ENCODE data around the gene SIAE. TPM values are rescaled to one million over a fixed set of nuclear protein-coding genes. Genes with fewer than 3 reads are reported as not detected.

Gene SIAE, protein sequence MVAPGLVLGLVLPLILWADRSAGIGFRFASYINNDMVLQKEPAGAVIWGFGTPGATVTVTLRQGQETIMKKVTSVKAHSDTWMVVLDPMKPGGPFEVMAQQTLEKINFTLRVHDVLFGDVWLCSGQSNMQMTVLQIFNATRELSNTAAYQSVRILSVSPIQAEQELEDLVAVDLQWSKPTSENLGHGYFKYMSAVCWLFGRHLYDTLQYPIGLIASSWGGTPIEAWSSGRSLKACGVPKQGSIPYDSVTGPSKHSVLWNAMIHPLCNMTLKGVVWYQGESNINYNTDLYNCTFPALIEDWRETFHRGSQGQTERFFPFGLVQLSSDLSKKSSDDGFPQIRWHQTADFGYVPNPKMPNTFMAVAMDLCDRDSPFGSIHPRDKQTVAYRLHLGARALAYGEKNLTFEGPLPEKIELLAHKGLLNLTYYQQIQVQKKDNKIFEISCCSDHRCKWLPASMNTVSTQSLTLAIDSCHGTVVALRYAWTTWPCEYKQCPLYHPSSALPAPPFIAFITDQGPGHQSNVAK
- total RNA-seq = 13.1 and 16.0 TPM in 2 replicates

DNA sequence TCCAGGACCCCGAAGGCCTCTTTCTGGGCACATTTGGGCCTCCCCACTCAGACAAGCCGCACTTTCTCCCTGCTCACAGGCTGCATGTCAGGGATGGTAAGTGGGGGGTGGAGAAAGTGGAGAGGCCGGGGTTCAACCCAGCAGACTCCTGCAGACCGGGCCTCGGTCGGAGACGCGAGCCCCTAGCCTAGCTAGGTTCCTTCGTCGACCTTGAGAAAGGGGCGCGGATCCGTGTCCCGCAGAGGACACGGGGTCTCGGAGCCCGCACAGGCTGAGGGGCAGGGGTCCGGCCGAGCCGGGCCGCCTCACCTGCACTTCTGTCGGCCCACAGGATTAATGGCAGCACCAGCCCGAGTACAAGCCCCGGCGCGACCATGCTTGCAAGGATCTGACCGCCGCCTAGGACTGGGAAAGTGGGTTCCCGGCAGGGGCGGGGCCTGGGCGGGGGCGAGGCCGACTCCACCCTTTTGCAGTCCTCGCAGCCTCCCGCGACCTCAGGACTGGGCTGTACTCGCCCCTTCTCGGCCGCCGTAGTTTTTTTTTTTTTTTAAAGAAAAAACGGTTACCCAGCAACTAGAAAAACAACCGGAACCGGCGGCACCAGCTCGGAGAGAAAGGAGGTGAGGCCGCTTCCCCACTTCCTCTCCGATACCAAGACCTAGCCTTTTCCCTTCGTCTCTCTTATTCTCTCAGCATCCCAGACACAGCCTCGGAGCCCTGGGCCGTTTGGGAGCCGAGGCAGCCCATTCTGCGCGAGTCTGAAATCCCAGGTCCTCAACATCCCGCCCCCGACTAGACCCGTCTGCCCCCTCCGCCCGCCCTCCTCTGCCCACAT is at the start of gene SIAE, which contains the start of gene SPA17:
SIAE (minus strand) TSS at position 407 of the 835 bp plus-strand sequence; CDS start at position 376, 31 bp downstream.
SPA17 (plus strand) TSS at position 572 of the 835 bp plus-strand sequence. CDS start 1,361 bp downstream, outside the sequence.

DNA sequence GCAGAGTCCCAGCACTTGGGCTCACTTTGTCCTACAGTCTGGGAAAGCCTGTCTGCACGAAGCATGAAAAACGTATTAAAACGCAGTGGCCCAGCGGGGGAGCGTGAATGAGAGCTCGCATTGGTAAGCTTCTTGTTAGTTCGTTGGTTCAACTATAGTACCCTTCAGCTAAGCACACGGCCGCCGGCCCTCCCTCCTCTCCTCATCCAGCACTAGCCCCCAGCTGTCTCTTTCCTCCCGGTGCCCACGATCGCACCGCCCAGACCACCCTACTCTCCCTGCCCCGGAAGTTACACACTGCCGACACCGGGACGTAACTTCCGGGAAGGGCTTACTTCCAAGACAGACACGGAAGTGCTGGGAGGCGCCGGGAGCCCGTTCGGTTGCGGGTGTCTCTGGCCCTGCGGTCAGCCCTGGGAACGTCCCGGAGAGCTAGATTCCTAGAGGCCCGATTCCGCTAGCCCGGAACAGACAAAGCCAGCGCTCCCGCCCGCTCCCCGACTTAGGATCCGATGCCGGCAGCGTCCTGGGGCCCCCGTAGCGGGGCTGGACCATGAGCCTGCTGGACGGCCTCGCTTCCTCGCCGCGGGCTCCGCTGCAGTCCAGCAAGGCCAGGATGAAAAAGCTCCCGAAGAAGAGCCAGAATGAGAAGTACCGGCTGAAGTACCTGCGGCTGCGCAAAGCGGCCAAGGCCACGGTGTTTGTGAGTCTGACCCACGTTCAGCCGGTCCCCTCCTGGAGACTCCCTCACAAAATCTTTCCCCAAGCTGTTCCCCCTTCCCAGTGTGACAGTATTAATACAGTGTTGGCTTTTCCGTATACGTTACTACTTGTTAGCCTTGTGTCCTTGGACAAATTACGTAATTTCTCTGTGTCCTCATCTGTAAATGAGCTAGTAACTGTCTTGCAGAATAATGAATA is 50.7 kb downstream of the SIAE start, which contains the start of gene TBRG1:
TBRG1 (plus strand) TSS at position 334 of the 921 bp plus-strand sequence; CDS start at position 554, 220 bp downstream.

DNA sequence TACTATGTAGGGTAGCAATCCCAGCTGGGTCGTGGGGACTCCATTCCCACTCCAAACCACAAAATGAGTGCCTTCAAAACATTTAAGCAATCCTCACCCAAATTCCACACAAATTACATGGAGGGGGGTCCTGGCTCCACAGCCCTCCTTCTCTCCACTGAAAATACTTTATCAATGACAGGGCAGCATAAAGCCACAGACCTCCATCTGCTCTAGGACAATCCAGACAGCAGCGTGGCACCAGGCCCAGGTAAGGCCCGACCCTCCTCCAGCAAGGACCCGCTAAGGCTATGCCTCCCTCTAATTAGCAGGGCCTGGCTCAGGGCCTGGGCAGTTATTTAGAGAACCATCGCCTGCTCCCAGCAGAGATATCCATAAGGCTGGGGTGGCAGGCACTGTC is 62.5 kb downstream of the SIAE start, which contains the start of gene PANX3:
PANX3 (plus strand) TSS at position 365 of the 400 bp plus-strand sequence. CDS start 129 bp downstream, outside the sequence.

Small RNA genes within 50 kb of the gene (small RNA-seq; reads per million reads assigned to genes)
- gene RNA5SP352 = not detected

Other genes with a start within 250 kb of the SIAE start
- gene OR8B4, start 248.9 kb downstream of the SIAE start, total RNA-seq = not detected in 2 replicates
- not detected in 2 replicates for gene OR8B8, start 228.0 kb downstream of the SIAE start, total RNA-seq
- not detected in 2 replicates for gene OR8B12, start 130.1 kb downstream of the SIAE start, total RNA-seq
- under 0.01 TPM in 1 of 2 replicates, not detected in the other for gene OR8A1, start 103.7 kb downstream of the SIAE start, total RNA-seq
- gene PANX3, start 62.3 kb downstream of the SIAE start, total RNA-seq = 0.22 TPM in 1 of 2 replicates, not detected in the other
- 36.2 and 36.4 TPM in 2 replicates for gene TBRG1, start 50.9 kb downstream of the SIAE start, total RNA-seq
- gene SPA17, start 165 bp upstream of the SIAE start, total RNA-seq = 18.9 and 23.9 TPM in 2 replicates
- 0.39 and 0.65 TPM in 2 replicates for gene NRGN, start 66.2 kb upstream of the SIAE start, total RNA-seq
- gene VSIG2, start 78.5 kb upstream of the SIAE start, total RNA-seq = not detected in 2 replicates
- gene ESAM, start 88.6 kb upstream of the SIAE start, total RNA-seq = 0.13 and 0.54 TPM in 2 replicates
- 10.2 and 10.8 TPM in 2 replicates for gene MSANTD2, start 126.7 kb upstream of the SIAE start, total RNA-seq
- gene ROBO3, start 191.7 kb upstream of the SIAE start, total RNA-seq = 4.4 and 4.9 TPM in 2 replicates
- gene ROBO4, start 224.1 kb upstream of the SIAE start, total RNA-seq = 0.26 and 1.1 TPM in 2 replicates
- gene HEPN1, start 245.5 kb upstream of the SIAE start, total RNA-seq = not detected in 2 replicates

Data from articular chondrocyte of knee joint (primary cell).